Naive thymus-derived CD8-positive, alpha-beta T cell (primary cell): ENCODE measurements around the gene UGT1A4. TPM values are rescaled to one million over a fixed set of nuclear protein-coding genes. Genes with fewer than 3 reads are reported as not detected.
A peak's percentile ranks its signal among the peaks of the same experiment; 100 is the strongest.

Source experiments
- ATAC-seq, 2 donors: fragments of 150-1000 bp; cut with Tn5 transposase in 1 of 2; sonication (Bioruptor Pico), chemical (Tn5 transposase) in 1 of 2; 1 replicate in 1 of 2; 2 replicates in 1 of 2; pipeline ENCODE4 v1.10.0; 2021; ENCODE audit warnings: mild to moderate bottlenecking in 2 of 2, moderate library complexity in 2 of 2
- POLR2A ChIA-PET: fragments of 350-600 bp; sonication (Branson Sonifier 250); formaldehyde crosslinking; loops from one replicate; lab custom pipeline; 2021; ENCODE audit warnings: antibody characterized with exemption; lab: Charles Lee
- DNase-seq, 10 donors: peaks; one replicate each; pipeline versions ENCODE4 v3.0.0 to v3.0.0-alpha.2; 2020 to 2022
- H3K27ac Mint-ChIP-seq, 10 donors: one replicate each; pipeline ENCODE4 v1.8.0; 2020 to 2022; ENCODE audit warnings: mild to moderate bottlenecking in 10 of 10, mixed read lengths in 10 of 10, moderate library complexity in 4 of 10, inconsistent platforms in 1 of 10
- H3K27me3 Mint-ChIP-seq, 5 donors: one replicate each; pipeline ENCODE4 v1.8.0; 2021 to 2022; ENCODE audit warnings: mixed read lengths in 5 of 5
- H3K36me3 Mint-ChIP-seq, 3 donors: one replicate each; pipeline ENCODE4 v1.8.0; 2020 to 2022; ENCODE audit warnings: mixed read lengths in 3 of 3, mild to moderate bottlenecking in 2 of 3, inconsistent platforms in 1 of 3
- H3K4me1 Mint-ChIP-seq, 4 donors: one replicate each; pipeline ENCODE4 v1.8.0; 2021 to 2022; ENCODE audit warnings: mixed read lengths in 4 of 4
- H3K4me3 Mint-ChIP-seq, 10 donors: one replicate each; pipeline ENCODE4 v1.8.0; 2020 to 2022; ENCODE audit warnings: mild to moderate bottlenecking in 10 of 10, mixed read lengths in 10 of 10, moderate library complexity in 6 of 10, inconsistent platforms in 1 of 10
- H3K9me3 Mint-ChIP-seq, 9 donors: one replicate each; pipeline ENCODE4 v1.8.0; 2020 to 2022; ENCODE audit warnings: mixed read lengths in 9 of 9, mild to moderate bottlenecking in 3 of 9, inconsistent platforms in 1 of 9, moderate library complexity in 1 of 9
- polyA plus RNA-seq, 3 donors: library from polyadenylated mRNA; unstranded; fragments of 300-500 nt; fragmentation: Illumina TruSeq; gene quantifications; one replicate each; pipeline ENCODE4 v1.2.3, GENCODE V29; 2021
- total RNA-seq, 8 experiments: library from RNA in 2 of 8; stranded (reverse) in 2 of 8; gene quantifications; one replicate each; pipeline ENCODE4 v1.2.3 and lab custom pipeline; 2021 to 2026

UGT1A4 gene
- total and polyA plus RNA-seq, 5 experiments from 2014 or later: not detected

GRCh38 chr2:233760043-233760442 lies 41.5 kb downstream of the UGT1A4 start, which contains the start of gene UGT1A1:
Gene UGT1A1 (plus strand): TSS chr2:233760270. CDS start chr2:233760288, 18 bp downstream.
- H3K36me3 Mint-ChIP-seq: no peaks in the 10 kb centered on the region
- peaks cover 4 to 24% (median 16%) of the 10 kb centered on the region in 5 donors for H3K27me3 Mint-ChIP-seq
- POLR2A ChIA-PET: no interaction called here
- ATAC-seq (no peak), DNase-seq (no peak)
- no peaks in the 10 kb centered on the region for H3K9me3 Mint-ChIP-seq
- H3K4me3 Mint-ChIP-seq: no peak within 1 kb of the TSS
- no peak within 1 kb of the TSS for H3K27ac Mint-ChIP-seq
- peaks cover 0 to 2% (median 0%) of the 10 kb centered on the region in 4 donors for H3K4me1 Mint-ChIP-seq

GRCh38 chr2:233761040-233761769 lies 42.7 kb downstream of the UGT1A4 start:
- Mint-ChIP-seq H3K36me3 (no peaks in the 10 kb centered on the region), H3K9me3 (no peaks in the 10 kb centered on the region)
- ATAC-seq: no peak

GRCh38 chr2:233764264-233764663 lies 45.7 kb downstream of the UGT1A4 start:
- no peaks in the 10 kb centered on the region for H3K4me1 Mint-ChIP-seq
- H3K9me3 Mint-ChIP-seq: no peaks in the 10 kb centered on the region
- no peak overlapping the region for H3K27ac Mint-ChIP-seq
- ATAC-seq (no peak), DNase-seq (no peak)
- H3K4me3 Mint-ChIP-seq: no peak overlapping the region
- H3K27me3 Mint-ChIP-seq: peaks cover 11 to 43% (median 25%) of the 10 kb centered on the region in 5 donors
- no peaks in the 10 kb centered on the region for H3K36me3 Mint-ChIP-seq
- POLR2A ChIA-PET: no interaction called here

More at GRCh38 chr2:233761040-233761769, 42.7 kb downstream of the UGT1A4 start:
- H3K27me3 Mint-ChIP-seq: peaks cover 8 to 31% (median 19%) of the 10 kb centered on the region in 5 donors
- DNase-seq: no peak
- H3K27ac Mint-ChIP-seq: no peak overlapping the region
- H3K4me1 Mint-ChIP-seq: peaks cover 0 to 2% (median 0%) of the 10 kb centered on the region in 4 donors
- no peak overlapping the region for H3K4me3 Mint-ChIP-seq
- POLR2A ChIA-PET: no interaction called here

- H3K36me3 Mint-ChIP-seq: no peaks in the 10 kb centered on the region
- POLR2A ChIA-PET: no interaction called here
- ATAC-seq: no peak
- no peak overlapping the region for H3K27ac Mint-ChIP-seq
- H3K9me3 Mint-ChIP-seq: no peaks in the 10 kb centered on the region
- DNase-seq: no peak
- no peak overlapping the region for H3K4me3 Mint-ChIP-seq
- no peaks in the 10 kb centered on the region for H3K4me1 Mint-ChIP-seq
- H3K27me3 Mint-ChIP-seq: peaks cover 12 to 48% (median 27%) of the 10 kb centered on the region in 5 donors
These were observed 46.2 kb downstream of the UGT1A4 start for GRCh38 chr2:233764761-233765160.

- DNase-seq (no peak), ATAC-seq (no peak)
- no peaks in the 10 kb centered on the region for H3K36me3 Mint-ChIP-seq
- H3K4me3 Mint-ChIP-seq: no peak overlapping the region
- no peaks in the 10 kb centered on the region for H3K4me1 Mint-ChIP-seq
- peaks cover 12 to 48% (median 27%) of the 10 kb centered on the region in 5 donors for H3K27me3 Mint-ChIP-seq
- no peaks in the 10 kb centered on the region for H3K9me3 Mint-ChIP-seq
- no peak overlapping the region for H3K27ac Mint-ChIP-seq
- POLR2A ChIA-PET: no interaction called here
These were observed 47.9 kb downstream of the UGT1A4 start for GRCh38 chr2:233766416-233766815.

GRCh38 chr2:233768076-233768475 lies 49.5 kb downstream of the UGT1A4 start:
- Mint-ChIP-seq H3K27ac (no peak overlapping the region), H3K36me3 (no peaks in the 10 kb centered on the region), H3K27me3 (peaks cover 12 to 46% (median 27%) of the 10 kb centered on the region in 5 donors), H3K4me1 (no peaks in the 10 kb centered on the region), H3K4me3 (no peak overlapping the region), H3K9me3 (no peaks in the 10 kb centered on the region)
- ATAC-seq (no peak), DNase-seq (no peak)
- POLR2A ChIA-PET: no interaction called here

- H3K4me3 Mint-ChIP-seq: no peak overlapping the region
- peaks cover 10 to 34% (median 22%) of the 10 kb centered on the region in 5 donors for H3K27me3 Mint-ChIP-seq
- ATAC-seq (no peak), DNase-seq (no peak)
- H3K9me3 Mint-ChIP-seq: peaks cover 0 to 2% (median 0%) of the 10 kb centered on the region in 9 donors
- POLR2A ChIA-PET: no interaction called here
- no peaks in the 10 kb centered on the region for H3K4me1 Mint-ChIP-seq
- no peaks in the 10 kb centered on the region for H3K36me3 Mint-ChIP-seq
- H3K27ac Mint-ChIP-seq: no peak overlapping the region
These were observed 50.7 kb downstream of the UGT1A4 start for GRCh38 chr2:233769260-233769659.

- H3K9me3 Mint-ChIP-seq: peaks cover 0 to 22% (median 10%) of the 10 kb centered on the region in 9 donors
- peaks cover 7 to 28% (median 12%) of the 10 kb centered on the region in 5 donors for H3K27me3 Mint-ChIP-seq
- no peak overlapping the region for H3K27ac Mint-ChIP-seq
- POLR2A ChIA-PET: no interaction called here
- ATAC-seq: no peak
- peaks cover 0 to 2% (median 0%) of the 10 kb centered on the region in 4 donors for H3K4me1 Mint-ChIP-seq
- H3K4me3 Mint-ChIP-seq: no peak overlapping the region
- peaks cover 0 to 16% (median 3%) of the 10 kb centered on the region in 3 donors for H3K36me3 Mint-ChIP-seq
- DNase-seq: no peak
These were observed 53.6 kb downstream of the UGT1A4 start for GRCh38 chr2:233772153-233772552.

- DNase-seq (no peak), ATAC-seq (no peak)
- Mint-ChIP-seq H3K27ac (no peak overlapping the region), H3K9me3 (peaks cover 0 to 22% (median 10%) of the 10 kb centered on the region in 9 donors), H3K27me3 (peaks cover 10 to 29% (median 12%) of the 10 kb centered on the region in 5 donors), H3K4me3 (no peak overlapping the region), H3K4me1 (peaks cover 0 to 2% (median 0%) of the 10 kb centered on the region in 4 donors), H3K36me3 (peaks cover 0 to 17% (median 3%) of the 10 kb centered on the region in 3 donors)
- POLR2A ChIA-PET: no interaction called here
These were observed 54.0 kb downstream of the UGT1A4 start for GRCh38 chr2:233772583-233772982.

- no peak for DNase-seq
- Mint-ChIP-seq H3K4me3 (no peak overlapping the region), H3K36me3 (peaks cover 0 to 17% (median 3%) of the 10 kb centered on the region in 3 donors), H3K27me3 (peaks cover 12 to 37% (median 14%) of the 10 kb centered on the region in 5 donors), H3K27ac (no peak overlapping the region), H3K4me1 (peaks cover 0 to 2% (median 0%) of the 10 kb centered on the region in 4 donors), H3K9me3 (peaks cover 0 to 27% (median 10%) of the 10 kb centered on the region in 9 donors)
- POLR2A ChIA-PET: no interaction called here
- no peak for ATAC-seq
These were observed 55.3 kb downstream of the UGT1A4 start for GRCh38 chr2:233773854-233774253.

GRCh38 chr2:233775414-233775813 lies 56.9 kb downstream of the UGT1A4 start:
- Mint-ChIP-seq H3K27me3 (peaks cover 7 to 40% (median 17%) of the 10 kb centered on the region in 5 donors), H3K36me3 (peaks cover 0 to 17% (median 3%) of the 10 kb centered on the region in 3 donors), H3K9me3 (peaks cover 0 to 30% (median 12%) of the 10 kb centered on the region in 9 donors), H3K4me3 (no peak overlapping the region), H3K4me1 (peaks cover 0 to 2% (median 0%) of the 10 kb centered on the region in 4 donors), H3K27ac (peak overlapping the region in 1 of 10 donors; percentile 31)
- DNase-seq: no peak
- POLR2A ChIA-PET: no interaction called here
- ATAC-seq: no peak

GRCh38 chr2:233778030-233778429 lies 59.5 kb downstream of the UGT1A4 start, which contains the start of gene MROH2A:
Gene MROH2A (plus strand): TSS chr2:233778330. CDS start chr2:233779359, 1,029 bp downstream.
- peaks cover 3 to 34% (median 15%) of the 10 kb centered on the region in 9 donors for H3K9me3 Mint-ChIP-seq
- no peak within 1 kb of the TSS for H3K27ac Mint-ChIP-seq
- peaks cover 0 to 17% (median 3%) of the 10 kb centered on the region in 3 donors for H3K36me3 Mint-ChIP-seq
- DNase-seq (no peak), ATAC-seq (no peak)
- peaks cover 0 to 2% (median 0%) of the 10 kb centered on the region in 4 donors for H3K4me1 Mint-ChIP-seq
- H3K4me3 Mint-ChIP-seq: no peak within 1 kb of the TSS
- peaks cover 11 to 44% (median 21%) of the 10 kb centered on the region in 5 donors for H3K27me3 Mint-ChIP-seq
- POLR2A ChIA-PET: no interaction called here

GRCh38 chr2:233779722-233780121 lies 61.2 kb downstream of the UGT1A4 start:
- Mint-ChIP-seq H3K9me3 (peaks cover 3 to 34% (median 15%) of the 10 kb centered on the region in 9 donors), H3K4me3 (no peak overlapping the region), H3K36me3 (peaks cover 0 to 17% (median 3%) of the 10 kb centered on the region in 3 donors), H3K4me1 (peaks cover 0 to 2% (median 0%) of the 10 kb centered on the region in 4 donors), H3K27me3 (peaks cover 18 to 46% (median 27%) of the 10 kb centered on the region in 5 donors), H3K27ac (no peak overlapping the region)
- DNase-seq (no peak), ATAC-seq (no peak)
- POLR2A ChIA-PET: no interaction called here
